ENCODE measurements around the gene ACBD4.

ACBD4 gene

GRCh38 chr17:45128331-45128730 lies 7.2 kb upstream of the ACBD4 start:
- peaks cover 21% of the 10 kb centered on the region for H3K4me1 ChIP-seq (ENCODE audit: insufficient read depth, low read length, poor library complexity, severe bottlenecking)

GRCh38 chr17:45128989-45129388 lies 6.5 kb upstream of the ACBD4 start:
- Histone ChIP-seq H3K9me3 (ENCODE audit: insufficient read depth, low read depth, low read length) (no peaks in the 10 kb centered on the region), H3F3A (ENCODE audit: low read depth) (no peaks in the 10 kb centered on the region), H2AFZ (ENCODE audit: low read length) (no peak overlapping the region), H3K9ac (ENCODE audit: low read depth, low read length, poor library complexity, severe bottlenecking) (no peak overlapping the region), H3K4me1 (ENCODE audit: insufficient read depth, low read length, poor library complexity, severe bottlenecking) (peaks cover 15% of the 10 kb centered on the region), H3K9me2 (replicated peaks; ENCODE audit: low read depth, low read length) (no peaks in the 10 kb centered on the region), H3K36me3 (ENCODE audit: insufficient read depth, low read length) (no peaks in the 10 kb centered on the region), H3K4me2 (ENCODE audit: low read depth, low read length, poor library complexity, severe bottlenecking) (no peak overlapping the region), H3K4me3 (ENCODE audit: low read length, poor library complexity, severe bottlenecking) (no peak overlapping the region), H4K20me1 (ENCODE audit: insufficient read depth, low read length, poor library complexity, severe bottlenecking) (no peaks in the 10 kb centered on the region), H3K79me2 (ENCODE audit: insufficient read depth, low read length) (no peaks in the 10 kb centered on the region), H3K27me3 (ENCODE audit: insufficient read depth, low read length, poor library complexity, severe bottlenecking) (no peaks in the 10 kb centered on the region)
- no peak for TF ChIP-seq EZH2phosphoT487 (IDR thresholded peaks at IDR 0.05; ENCODE audit: borderline replicate concordance)
- no peak for TF ChIP-seq CTCF (conservative IDR thresholded peaks at IDR 0.05; ENCODE audit: low read length)

More at GRCh38 chr17:45128331-45128730, 7.2 kb upstream of the ACBD4 start:
- H3K9me2 ChIP-seq (replicated peaks; ENCODE audit: low read depth, low read length) = no peaks in the 10 kb centered on the region
- no peaks in the 10 kb centered on the region for H3K79me2 ChIP-seq (ENCODE audit: insufficient read depth, low read length)
- no peaks in the 10 kb centered on the region for H3K27me3 ChIP-seq (ENCODE audit: insufficient read depth, low read length, poor library complexity, severe bottlenecking)
- no peak overlapping the region for H3K4me2 ChIP-seq (ENCODE audit: low read depth, low read length, poor library complexity, severe bottlenecking)
- H3F3A ChIP-seq (ENCODE audit: low read depth) = no peaks in the 10 kb centered on the region
- H2AFZ ChIP-seq (ENCODE audit: low read length) = no peak overlapping the region
- H3K9ac ChIP-seq (ENCODE audit: low read depth, low read length, poor library complexity, severe bottlenecking) = no peak overlapping the region
- H4K20me1 ChIP-seq (ENCODE audit: insufficient read depth, low read length, poor library complexity, severe bottlenecking) = no peaks in the 10 kb centered on the region
- H3K36me3 ChIP-seq (ENCODE audit: insufficient read depth, low read length) = no peaks in the 10 kb centered on the region
- no peak for TF ChIP-seq CTCF (conservative IDR thresholded peaks at IDR 0.05; ENCODE audit: low read length)
- TF ChIP-seq EZH2phosphoT487 (IDR thresholded peaks at IDR 0.05; ENCODE audit: borderline replicate concordance) = no peak
- no peak overlapping the region for H3K4me3 ChIP-seq (ENCODE audit: low read length, poor library complexity, severe bottlenecking)
- H3K9me3 ChIP-seq (ENCODE audit: insufficient read depth, low read depth, low read length) = no peaks in the 10 kb centered on the region

GRCh38 chr17:45129426-45129939 lies 6.0 kb upstream of the ACBD4 start:
- no peaks in the 10 kb centered on the region for H3K27me3 ChIP-seq (ENCODE audit: insufficient read depth, low read length, poor library complexity, severe bottlenecking)
- TF ChIP-seq EZH2phosphoT487 (IDR thresholded peaks at IDR 0.05; ENCODE audit: borderline replicate concordance) = no peak
- TF ChIP-seq CTCF (conservative IDR thresholded peaks at IDR 0.05; ENCODE audit: low read length) = no peak
- no peak overlapping the region for H3K4me3 ChIP-seq (ENCODE audit: low read length, poor library complexity, severe bottlenecking)
- H3K9ac ChIP-seq (ENCODE audit: low read depth, low read length, poor library complexity, severe bottlenecking) = no peak overlapping the region
- no peaks in the 10 kb centered on the region for H3K36me3 ChIP-seq (ENCODE audit: insufficient read depth, low read length)
- no peaks in the 10 kb centered on the region for H3K9me3 ChIP-seq (ENCODE audit: insufficient read depth, low read depth, low read length)
- H2AFZ ChIP-seq (ENCODE audit: low read length) = no peak overlapping the region
- no peak overlapping the region for H3K4me2 ChIP-seq (ENCODE audit: low read depth, low read length, poor library complexity, severe bottlenecking)
- no peaks in the 10 kb centered on the region for H3K79me2 ChIP-seq (ENCODE audit: insufficient read depth, low read length)
- H3K4me1 ChIP-seq (ENCODE audit: insufficient read depth, low read length, poor library complexity, severe bottlenecking) = peaks cover 12% of the 10 kb centered on the region
- no peaks in the 10 kb centered on the region for H4K20me1 ChIP-seq (ENCODE audit: insufficient read depth, low read length, poor library complexity, severe bottlenecking)
- no peaks in the 10 kb centered on the region for H3K9me2 ChIP-seq (replicated peaks; ENCODE audit: low read depth, low read length)
- H3F3A ChIP-seq (ENCODE audit: low read depth) = no peaks in the 10 kb centered on the region

Data from Loucy (cell line).